Measurements from ENCODE around the gene SMIM36.
"Not testable (repeated sequence)": the region's sequence is repeated elsewhere in the genome, so short reads cannot be mapped to it uniquely, and the experiment has no call there.

SMIM36 gene

DNA sequence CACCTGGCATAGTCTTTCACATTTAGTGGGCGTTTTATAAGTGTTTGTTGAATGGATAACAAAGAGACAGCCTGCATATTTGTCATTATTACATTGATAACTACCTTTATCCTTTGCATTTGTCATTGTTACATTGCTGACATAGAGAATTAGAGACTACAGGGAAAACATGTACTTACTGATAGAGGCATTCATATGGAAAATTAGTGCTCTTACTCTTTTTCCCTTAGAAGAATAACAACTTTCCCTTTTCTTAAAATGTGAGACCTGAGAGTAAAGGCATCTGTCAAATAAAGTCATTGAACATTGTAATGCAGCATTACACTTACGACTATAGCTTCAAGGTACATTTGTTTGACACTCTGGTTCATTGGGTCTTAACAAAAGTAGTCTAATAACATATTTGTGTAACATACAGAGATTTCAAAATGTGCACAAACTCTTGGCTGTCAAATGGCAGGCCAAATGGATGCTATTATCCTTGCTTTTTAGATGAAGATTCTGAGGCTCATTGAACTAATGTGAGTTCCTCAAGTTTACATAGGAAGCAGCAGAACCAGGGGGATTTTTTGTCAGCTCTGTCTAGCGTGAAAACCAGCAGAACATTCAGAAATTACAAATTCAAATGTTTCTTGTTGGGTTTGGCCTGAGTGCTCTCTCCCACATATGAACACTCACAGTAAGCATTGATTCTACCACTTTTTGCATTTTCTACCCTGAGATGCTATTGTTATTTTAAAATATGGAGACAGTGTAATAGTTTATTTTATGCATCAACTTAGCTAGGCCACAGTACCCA lies 28.5 kb downstream of the SMIM36 start:
- Mint-ChIP-seq H3K9me3 (no peaks in the 10 kb centered on the region), H3K4me3 (no peak overlapping the region), H3K27me3 (peaks cover 9% of the 10 kb centered on the region), H3K4me1 (peaks cover 7% of the 10 kb centered on the region), H3K36me3 (no peaks in the 10 kb centered on the region), H3K27ac (no peak overlapping the region)
- ATAC-seq = no peak

DNA sequence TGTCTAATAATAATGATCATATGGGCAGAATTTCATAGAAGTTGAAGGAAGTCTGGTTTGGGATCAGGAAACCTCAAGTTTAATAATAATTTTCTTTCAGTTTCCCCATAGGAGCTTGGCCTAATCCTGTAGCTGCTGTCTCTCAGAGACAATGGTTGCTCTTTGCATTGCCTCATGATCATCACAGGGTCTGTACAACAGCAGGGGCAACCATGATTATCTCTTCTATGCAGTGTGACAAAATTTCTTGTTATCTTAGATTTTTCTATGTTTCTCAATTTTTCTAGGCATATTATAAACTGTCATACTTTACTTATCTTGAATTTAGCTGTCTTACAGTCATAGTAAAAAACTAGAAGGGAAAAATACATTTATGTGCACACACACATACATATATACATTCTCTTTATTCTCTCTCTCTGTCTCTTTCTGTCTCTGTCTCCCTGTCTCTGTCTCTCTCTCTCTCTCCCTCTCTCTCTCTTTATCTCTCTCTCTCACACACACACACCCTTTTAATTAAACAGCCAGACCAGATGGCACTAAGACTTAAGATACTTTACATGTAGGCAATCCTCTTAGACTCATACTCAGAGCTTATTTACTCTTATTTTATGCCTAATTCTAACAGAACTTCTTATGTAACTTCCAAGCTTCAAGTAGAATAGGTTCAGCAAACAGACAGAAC lies 30.5 kb downstream of the SMIM36 start:
- Mint-ChIP-seq H3K27me3 (no peaks in the 10 kb centered on the region), H3K4me3 (no peak overlapping the region), H3K4me1 (peaks cover 7% of the 10 kb centered on the region), H3K9me3 (no peaks in the 10 kb centered on the region), H3K36me3 (no peaks in the 10 kb centered on the region), H3K27ac (no peak overlapping the region)
- ATAC-seq = no peak

DNA sequence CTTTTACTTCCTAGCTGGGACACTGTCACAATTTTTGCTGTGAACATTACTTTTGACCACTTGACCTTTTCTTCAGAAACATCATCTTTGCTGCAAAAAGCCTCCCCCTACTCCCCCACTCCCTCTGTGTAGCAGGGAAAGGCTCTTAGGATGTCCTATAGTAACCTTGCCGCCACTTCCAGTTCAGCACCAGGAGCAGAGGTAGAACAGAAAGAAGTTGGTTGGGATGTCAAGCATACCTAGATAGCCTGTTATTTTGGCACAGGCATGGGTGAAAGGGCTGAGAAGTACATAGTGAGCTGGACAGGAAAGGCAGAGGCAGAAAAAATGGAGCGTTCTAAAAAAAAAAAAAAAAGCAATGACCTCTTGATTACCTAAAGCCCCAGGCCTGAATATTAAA lies 31.3 kb downstream of the SMIM36 start:
- Mint-ChIP-seq H3K27ac (no peak overlapping the region), H3K4me3 (no peak overlapping the region), H3K36me3 (no peaks in the 10 kb centered on the region), H3K27me3 (no peaks in the 10 kb centered on the region), H3K9me3 (no peaks in the 10 kb centered on the region), H3K4me1 (peaks cover 7% of the 10 kb centered on the region)
- no peak for ATAC-seq

DNA sequence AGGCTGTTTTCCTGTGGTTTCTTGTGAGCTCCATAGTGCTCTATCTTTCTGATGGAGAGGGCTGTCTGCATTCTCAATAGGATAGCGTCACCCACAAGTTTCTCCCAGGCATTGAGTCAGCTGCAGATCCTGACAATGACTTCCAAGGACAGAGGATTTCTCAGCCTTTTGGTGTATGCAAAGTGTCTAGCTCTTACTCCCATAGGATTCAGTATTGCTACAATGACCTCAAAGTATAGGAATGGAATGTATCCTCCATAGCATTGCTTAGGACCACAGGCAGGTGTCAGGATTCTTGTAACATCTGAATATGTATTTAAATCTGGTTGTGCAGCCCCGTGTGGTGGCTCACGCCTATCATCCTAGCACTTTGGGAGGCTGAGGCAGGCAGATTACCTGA lies 32.3 kb downstream of the SMIM36 start:
- Mint-ChIP-seq H3K4me3 (no peak overlapping the region), H3K27ac (no peak overlapping the region), H3K27me3 (no peaks in the 10 kb centered on the region), H3K9me3 (no peaks in the 10 kb centered on the region), H3K36me3 (no peaks in the 10 kb centered on the region), H3K4me1 (peaks cover 7% of the 10 kb centered on the region)
- no peak for ATAC-seq

DNA sequence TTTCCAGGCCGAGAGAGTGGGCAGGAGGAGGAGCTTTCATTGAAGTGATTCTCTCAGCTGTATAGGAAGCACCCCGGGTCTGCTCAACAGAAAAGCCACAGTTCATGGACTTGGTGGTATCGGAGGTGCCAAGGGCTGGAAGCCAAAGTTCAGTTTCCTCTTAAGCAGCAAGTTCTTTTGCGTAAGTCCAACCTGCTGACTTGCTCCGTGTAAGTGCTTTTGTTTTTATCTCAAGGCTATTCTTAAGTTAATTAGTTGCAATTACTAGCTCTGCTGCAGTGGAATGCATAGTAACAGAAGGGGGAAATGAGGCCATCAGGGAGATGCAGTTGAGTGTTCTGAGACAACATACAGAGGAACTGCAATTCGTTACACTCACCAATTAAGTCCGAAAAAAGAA lies 44.6 kb downstream of the SMIM36 start:
- Mint-ChIP-seq H3K27ac (no peak overlapping the region), H3K9me3 (peaks cover 8% of the 10 kb centered on the region), H3K36me3 (peaks cover 12% of the 10 kb centered on the region), H3K4me3 (no peak overlapping the region), H3K4me1 (peaks cover 19% of the 10 kb centered on the region), H3K27me3 (peaks cover 23% of the 10 kb centered on the region)
- no peak for ATAC-seq

DNA sequence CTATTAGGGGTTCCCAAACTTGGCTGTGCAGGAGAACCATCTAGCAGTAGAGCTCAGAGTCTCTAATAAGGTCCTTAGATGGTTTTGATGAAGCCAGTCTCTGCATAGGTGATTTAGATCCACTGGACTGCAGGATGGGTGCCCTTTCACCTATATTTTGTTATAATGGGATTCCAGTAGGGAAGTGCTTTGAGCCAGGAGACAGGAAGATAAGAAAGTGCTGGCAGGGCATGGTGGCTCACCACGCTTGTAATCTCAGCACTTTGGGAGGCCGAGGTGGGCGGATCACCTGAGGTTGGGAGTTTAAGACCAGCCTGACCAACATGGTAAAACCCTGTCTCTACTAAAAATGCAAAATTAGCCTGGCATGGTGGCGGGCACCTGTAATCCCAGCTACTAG lies 45.5 kb downstream of the SMIM36 start:
- Mint-ChIP-seq H3K36me3 (peaks cover 12% of the 10 kb centered on the region), H3K4me1 (peaks cover 19% of the 10 kb centered on the region), H3K27me3 (peaks cover 32% of the 10 kb centered on the region)
- H3K4me3 Mint-ChIP-seq, H3K9me3 Mint-ChIP-seq, ATAC-seq, H3K27ac Mint-ChIP-seq: not testable (repeated sequence)

DNA sequence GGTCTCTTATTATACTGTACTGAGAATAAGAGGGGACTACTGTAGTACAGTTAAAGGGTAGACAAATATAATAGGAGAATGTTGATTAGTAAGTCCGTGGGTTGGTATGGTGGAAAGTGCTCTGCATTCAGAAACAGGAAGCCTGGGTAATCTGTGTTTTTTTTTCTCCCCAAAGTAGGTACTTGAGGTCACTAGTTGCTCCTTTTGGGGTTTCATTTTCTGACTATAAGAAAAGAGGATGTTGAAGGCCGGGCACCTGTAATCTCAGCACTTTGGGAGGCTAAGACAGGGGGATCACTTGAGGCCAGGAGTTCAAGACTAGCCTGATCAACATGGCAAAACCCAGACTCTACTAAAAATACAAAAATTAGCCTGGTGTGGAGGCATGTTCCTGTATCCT lies 47.7 kb downstream of the SMIM36 start:
- peak; percentile 78 for ATAC-seq
- Mint-ChIP-seq H3K4me3 (no peak overlapping the region), H3K4me1 (peaks cover 26% of the 10 kb centered on the region), H3K36me3 (peaks cover 9% of the 10 kb centered on the region), H3K27ac (peak overlapping the region; percentile 30), H3K9me3 (peaks cover 6% of the 10 kb centered on the region), H3K27me3 (peaks cover 30% of the 10 kb centered on the region)

DNA sequence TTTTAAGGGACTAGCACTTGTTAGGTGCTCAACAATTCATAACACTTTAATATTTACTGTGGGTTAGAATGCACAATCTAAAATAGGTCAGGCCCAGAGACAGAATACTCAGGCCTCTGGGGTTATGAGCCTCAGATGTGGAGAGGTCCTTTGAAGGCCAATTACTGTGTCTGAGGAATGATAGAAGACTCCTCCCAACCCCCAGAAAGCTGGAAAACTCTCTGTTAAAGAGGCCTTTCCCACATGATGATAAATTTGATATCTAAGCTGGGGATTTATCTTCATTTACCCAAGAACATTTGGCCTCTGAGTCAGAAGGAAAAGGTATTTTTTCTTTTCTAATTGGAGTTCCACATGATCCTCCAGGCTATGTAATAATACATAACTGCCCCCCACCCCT lies 48.5 kb downstream of the SMIM36 start:
- ATAC-seq = no peak
- H3K27me3 Mint-ChIP-seq = peaks cover 30% of the 10 kb centered on the region
- H3K4me1 Mint-ChIP-seq = peaks cover 28% of the 10 kb centered on the region
- no peaks in the 10 kb centered on the region for H3K36me3 Mint-ChIP-seq
- no peak overlapping the region for H3K27ac Mint-ChIP-seq
- no peak overlapping the region for H3K4me3 Mint-ChIP-seq
- H3K9me3 Mint-ChIP-seq = no peaks in the 10 kb centered on the region

DNA sequence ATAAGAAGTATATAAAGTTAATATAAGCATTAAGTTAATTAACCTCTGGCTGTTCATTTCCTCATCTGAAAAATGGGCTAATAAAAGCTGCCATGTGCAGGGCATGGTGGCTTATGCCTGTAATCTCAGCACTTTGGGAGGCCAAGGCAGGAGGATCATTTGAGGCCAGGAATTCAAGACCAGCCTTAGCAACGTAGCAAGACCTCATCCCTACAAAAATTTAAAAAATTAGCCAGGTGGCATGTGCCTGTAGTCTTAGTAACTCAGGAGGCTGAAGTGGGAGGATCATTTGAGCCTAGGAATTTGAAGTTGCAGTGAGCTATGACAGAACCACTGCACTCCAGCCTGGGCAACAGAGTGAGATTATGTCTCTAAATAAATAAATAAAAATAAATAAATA lies 49.0 kb downstream of the SMIM36 start:
- Mint-ChIP-seq H3K4me3 (no peak overlapping the region), H3K9me3 (no peaks in the 10 kb centered on the region), H3K4me1 (peaks cover 28% of the 10 kb centered on the region), H3K27me3 (peaks cover 29% of the 10 kb centered on the region), H3K36me3 (no peaks in the 10 kb centered on the region), H3K27ac (no peak overlapping the region)
- no peak for ATAC-seq

DNA sequence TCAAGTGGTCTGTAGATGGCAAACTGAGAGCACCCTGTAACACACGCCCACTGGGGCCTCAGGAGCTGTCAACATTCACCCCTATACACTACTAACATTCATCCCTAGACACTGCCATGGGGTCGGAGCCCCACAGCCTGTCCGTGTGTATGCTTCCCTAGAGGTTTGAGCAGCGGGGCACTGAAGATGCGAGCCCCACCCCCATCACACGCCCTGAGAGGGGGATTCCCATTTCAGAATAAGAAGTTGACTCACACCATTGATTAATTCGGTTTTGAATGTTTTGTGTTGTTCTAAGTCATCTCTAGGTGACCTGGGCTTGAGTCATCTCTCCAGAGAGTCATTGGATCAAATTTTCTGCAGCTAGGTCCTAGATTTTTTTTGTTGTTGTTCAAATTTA lies 52.3 kb downstream of the SMIM36 start:
- peak overlapping the region; percentile 14 for H3K4me3 Mint-ChIP-seq
- no peaks in the 10 kb centered on the region for H3K36me3 Mint-ChIP-seq
- no peaks in the 10 kb centered on the region for H3K9me3 Mint-ChIP-seq
- H3K4me1 Mint-ChIP-seq = peaks cover 20% of the 10 kb centered on the region
- no peak overlapping the region for H3K27ac Mint-ChIP-seq
- H3K27me3 Mint-ChIP-seq = peaks cover 40% of the 10 kb centered on the region
- ATAC-seq = peak; percentile 73

DNA sequence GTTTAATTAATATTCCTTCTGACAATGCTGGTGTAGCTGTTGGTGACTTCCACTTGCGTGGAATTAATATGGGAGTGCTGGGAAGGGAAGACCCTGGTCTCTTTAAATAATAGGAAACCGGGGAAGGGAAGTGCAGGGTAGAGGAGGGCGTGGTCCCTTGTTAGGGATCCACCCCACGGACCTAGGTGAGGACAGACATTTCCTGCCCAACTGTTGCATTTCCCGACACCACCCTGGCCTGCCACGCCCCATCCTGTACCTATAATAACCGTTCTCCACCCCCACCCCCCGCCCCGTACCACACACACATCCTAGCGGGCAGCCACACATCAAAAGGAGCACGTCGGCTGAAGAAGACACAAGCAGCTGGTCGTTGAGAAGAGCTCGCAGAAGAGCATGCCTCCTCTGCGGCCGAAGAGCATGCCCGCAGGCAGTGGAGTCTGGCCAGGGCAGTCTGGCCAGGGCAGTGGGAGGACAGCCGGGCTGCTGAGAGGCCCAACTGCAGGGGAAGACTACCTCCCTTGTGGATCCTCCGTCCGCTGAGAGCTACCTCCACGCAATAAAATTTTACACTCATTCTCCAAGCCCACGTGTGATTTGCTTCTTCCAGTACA lies 52.9 kb downstream of the SMIM36 start:
- no peak for ATAC-seq
- no peaks in the 10 kb centered on the region for H3K36me3 Mint-ChIP-seq
- H3K27ac Mint-ChIP-seq = no peak overlapping the region
- peaks cover 45% of the 10 kb centered on the region for H3K27me3 Mint-ChIP-seq
- H3K4me1 Mint-ChIP-seq = peaks cover 15% of the 10 kb centered on the region
- H3K9me3 Mint-ChIP-seq = no peaks in the 10 kb centered on the region
- H3K4me3 Mint-ChIP-seq = no peak overlapping the region

DNA sequence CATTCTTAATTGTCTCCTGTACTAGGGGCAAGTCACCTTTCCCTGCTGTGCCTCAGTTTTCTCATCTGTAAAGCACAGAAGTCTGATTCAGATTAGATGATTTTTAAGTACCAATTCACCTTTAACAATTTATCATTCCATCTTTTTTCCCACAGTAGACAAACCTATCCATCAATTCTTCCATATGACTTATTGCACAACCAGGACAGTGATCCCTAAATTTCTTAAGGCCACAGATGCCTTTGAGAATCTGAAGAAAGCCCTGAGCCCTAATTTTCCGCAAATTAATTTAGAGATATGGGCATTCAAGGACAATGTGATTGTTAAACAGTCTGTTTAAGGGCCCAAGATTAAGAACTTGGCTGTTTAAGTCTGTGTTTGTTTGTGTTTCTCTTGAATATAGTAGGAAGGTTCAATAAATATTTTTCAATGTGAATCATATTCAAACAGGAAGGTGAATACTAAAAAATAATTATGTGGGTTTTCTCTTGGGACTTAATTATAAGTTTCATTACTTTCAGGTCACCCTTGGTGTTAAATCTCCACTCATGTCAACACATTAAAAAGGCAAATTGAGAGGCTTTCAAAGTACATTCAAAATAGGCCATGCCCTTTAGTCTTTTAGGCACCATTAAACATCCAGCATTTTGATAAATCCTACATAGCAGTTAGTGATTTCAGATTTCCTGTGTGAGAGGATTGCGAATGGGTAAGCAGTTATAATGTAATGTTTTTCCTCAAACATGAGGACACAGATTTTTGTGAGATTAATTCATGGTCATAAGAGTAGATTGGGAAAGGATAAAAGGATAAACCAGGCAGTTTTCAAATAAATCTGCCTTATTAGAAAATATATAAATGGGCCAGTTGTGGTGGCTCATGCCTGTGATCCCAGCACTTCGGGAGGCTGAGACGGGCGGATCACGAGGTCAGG lies 54.7 kb downstream of the SMIM36 start:
- Mint-ChIP-seq H3K9me3 (no peaks in the 10 kb centered on the region), H3K4me3 (no peak overlapping the region), H3K4me1 (peaks cover 14% of the 10 kb centered on the region), H3K27ac (no peak overlapping the region), H3K36me3 (no peaks in the 10 kb centered on the region), H3K27me3 (peaks cover 39% of the 10 kb centered on the region)
- ATAC-seq = no peak

DNA sequence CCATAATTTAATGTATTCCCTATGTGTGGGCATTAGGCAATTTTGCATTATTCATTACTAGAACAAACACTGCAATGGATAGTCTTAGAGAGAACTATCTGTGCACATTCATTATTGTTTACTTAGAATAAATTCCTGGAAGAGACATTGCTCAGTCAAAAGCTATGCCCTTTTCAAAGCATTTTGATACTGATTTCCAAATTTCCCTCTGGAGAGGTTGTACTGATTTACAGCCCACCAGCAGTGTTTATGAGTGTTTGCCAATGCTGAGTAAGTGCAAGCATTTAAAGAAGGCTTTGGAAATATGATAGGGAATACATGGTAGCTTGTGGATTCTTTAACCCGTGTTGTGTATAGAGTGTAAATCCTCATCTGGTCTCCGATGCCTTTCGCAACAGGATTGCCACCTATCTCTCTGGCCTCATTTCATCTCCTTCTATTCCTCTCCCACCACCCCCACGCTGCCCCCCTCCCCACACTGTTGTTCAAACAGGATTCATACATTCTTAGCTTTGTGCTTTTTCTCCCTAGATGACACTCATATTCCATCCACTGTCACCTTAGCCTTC lies 56.3 kb downstream of the SMIM36 start:
- H3K27me3 Mint-ChIP-seq = peaks cover 26% of the 10 kb centered on the region
- H3K4me1 Mint-ChIP-seq = peaks cover 14% of the 10 kb centered on the region
- H3K27ac Mint-ChIP-seq = no peak overlapping the region
- no peak for ATAC-seq
- no peak overlapping the region for H3K4me3 Mint-ChIP-seq
- H3K36me3 Mint-ChIP-seq = no peaks in the 10 kb centered on the region
- H3K9me3 Mint-ChIP-seq = no peaks in the 10 kb centered on the region

DNA sequence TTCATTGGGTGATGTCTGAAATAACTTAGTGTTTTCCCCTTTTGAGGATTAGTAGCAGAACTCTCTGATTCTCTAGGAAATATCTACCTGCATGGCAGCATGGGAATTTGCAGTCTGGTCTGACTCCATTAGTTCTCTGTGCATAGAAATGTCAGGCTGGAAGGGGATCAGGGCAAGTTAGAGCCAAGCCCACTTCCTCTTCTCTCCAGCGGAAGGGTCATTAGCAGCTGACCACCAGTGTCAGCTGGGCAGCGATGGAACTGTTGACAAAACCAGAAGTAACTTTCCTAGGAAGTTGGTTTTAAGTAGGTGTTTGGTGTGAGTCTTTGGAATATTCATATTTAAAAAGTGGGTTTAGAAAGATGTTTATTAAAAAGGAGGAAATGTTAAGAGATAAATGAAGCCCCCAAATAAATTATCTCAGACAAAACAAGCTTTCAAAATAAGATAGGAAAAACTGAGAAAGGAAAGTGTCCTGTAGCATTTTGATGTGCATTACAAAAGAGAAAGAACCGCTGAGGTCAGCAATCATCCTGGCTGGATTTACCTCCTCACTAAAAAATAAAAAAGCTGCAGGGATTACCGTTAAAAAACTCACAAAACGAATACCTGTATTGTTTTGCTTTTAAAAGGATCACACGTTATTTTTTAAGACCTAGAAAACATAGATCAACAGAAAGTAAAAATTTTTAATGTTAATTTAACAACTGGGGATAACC lies 57.3 kb downstream of the SMIM36 start:
- Mint-ChIP-seq H3K4me3 (no peak overlapping the region), H3K36me3 (no peaks in the 10 kb centered on the region), H3K9me3 (no peaks in the 10 kb centered on the region), H3K4me1 (peaks cover 11% of the 10 kb centered on the region), H3K27ac (no peak overlapping the region), H3K27me3 (peaks cover 26% of the 10 kb centered on the region)
- no peak for ATAC-seq
